Measurements from ENCODE around the gene ZNF614. TPM values are rescaled to one million over a fixed set of nuclear protein-coding genes. Genes with fewer than 3 reads are reported as not detected.
"Not testable (repeated sequence)": the region's sequence is repeated elsewhere in the genome, so short reads cannot be mapped to it uniquely, and the experiment has no call there.

Gene ZNF614
- total RNA-seq, 4 donors from 2014 or later, result 2.5 to 5.1 (median 3.6) TPM

DNA sequence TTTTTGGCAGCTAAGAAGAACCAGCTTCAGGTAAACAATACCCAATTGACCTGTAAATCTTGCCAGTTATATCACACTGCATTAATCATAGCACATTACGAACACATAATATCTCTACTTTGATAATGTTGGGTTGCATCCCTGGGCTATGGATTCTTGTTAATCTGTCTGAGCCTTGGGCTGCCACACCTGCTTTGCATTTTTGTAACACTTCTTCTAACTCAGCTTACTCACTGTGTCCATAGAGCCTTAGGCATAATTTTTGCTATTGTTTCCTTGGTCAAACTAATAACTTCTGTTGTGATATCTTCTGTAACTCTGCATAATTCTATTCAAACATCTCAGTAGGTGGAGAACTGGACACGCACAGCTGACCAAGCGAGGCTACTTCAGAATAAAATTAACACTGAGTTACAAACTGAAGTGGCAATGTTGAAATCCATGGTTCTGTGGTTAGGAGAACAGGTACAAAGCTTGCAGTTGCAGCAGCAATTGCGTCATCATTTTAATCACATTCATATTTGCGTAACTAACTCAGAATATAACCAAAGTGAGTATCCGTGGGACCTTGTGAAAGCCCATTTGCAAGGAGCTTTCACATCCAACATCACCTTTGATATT, 48.0 kb downstream of the ZNF614 start:
- no peak overlapping the region for H3K27ac ChIP-seq
- peaks cover 0 to 39% (median 0%) of the 10 kb centered on the region in 3 donors for H3K36me3 ChIP-seq
- DNase-seq, result no peak
- peaks cover 0 to under 1% (median 0%) of the 10 kb centered on the region in 4 donors for H3K4me1 ChIP-seq
- no peak for TF ChIP-seq POLR2A (IDR thresholded peaks at IDR 0.05)
- TF ChIP-seq, protein P1, sequence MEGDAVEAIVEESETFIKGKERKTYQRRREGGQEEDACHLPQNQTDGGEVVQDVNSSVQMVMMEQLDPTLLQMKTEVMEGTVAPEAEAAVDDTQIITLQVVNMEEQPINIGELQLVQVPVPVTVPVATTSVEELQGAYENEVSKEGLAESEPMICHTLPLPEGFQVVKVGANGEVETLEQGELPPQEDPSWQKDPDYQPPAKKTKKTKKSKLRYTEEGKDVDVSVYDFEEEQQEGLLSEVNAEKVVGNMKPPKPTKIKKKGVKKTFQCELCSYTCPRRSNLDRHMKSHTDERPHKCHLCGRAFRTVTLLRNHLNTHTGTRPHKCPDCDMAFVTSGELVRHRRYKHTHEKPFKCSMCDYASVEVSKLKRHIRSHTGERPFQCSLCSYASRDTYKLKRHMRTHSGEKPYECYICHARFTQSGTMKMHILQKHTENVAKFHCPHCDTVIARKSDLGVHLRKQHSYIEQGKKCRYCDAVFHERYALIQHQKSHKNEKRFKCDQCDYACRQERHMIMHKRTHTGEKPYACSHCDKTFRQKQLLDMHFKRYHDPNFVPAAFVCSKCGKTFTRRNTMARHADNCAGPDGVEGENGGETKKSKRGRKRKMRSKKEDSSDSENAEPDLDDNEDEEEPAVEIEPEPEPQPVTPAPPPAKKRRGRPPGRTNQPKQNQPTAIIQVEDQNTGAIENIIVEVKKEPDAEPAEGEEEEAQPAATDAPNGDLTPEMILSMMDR (IDR thresholded peaks at IDR 0.05), result no peak
- H3K4me3 ChIP-seq, result no peak overlapping the region
- peaks cover 0 to 79% (median 24%) of the 10 kb centered on the region in 4 donors for H3K9me3 ChIP-seq
- no peaks in the 10 kb centered on the region for H3K27me3 ChIP-seq

- Histone ChIP-seq H3K36me3 (peaks cover 0 to 52% (median 0%) of the 10 kb centered on the region in 3 donors), H3K27me3 (no peaks in the 10 kb centered on the region), H3K4me3 (no peak overlapping the region), H3K9me3 (peaks cover 0 to 83% (median 31%) of the 10 kb centered on the region in 4 donors), H3K27ac (no peak overlapping the region), H3K4me1 (no peaks in the 10 kb centered on the region)
- no peak for DNase-seq
- TF ChIP-seq POLR2A (IDR thresholded peaks at IDR 0.05), result no peak
- TF ChIP-seq, protein P1 (IDR thresholded peaks at IDR 0.05), result no peak
These were observed 49.3 kb downstream of the ZNF614 start for GRCh38 chr19:51978882-51979281.

DNA sequence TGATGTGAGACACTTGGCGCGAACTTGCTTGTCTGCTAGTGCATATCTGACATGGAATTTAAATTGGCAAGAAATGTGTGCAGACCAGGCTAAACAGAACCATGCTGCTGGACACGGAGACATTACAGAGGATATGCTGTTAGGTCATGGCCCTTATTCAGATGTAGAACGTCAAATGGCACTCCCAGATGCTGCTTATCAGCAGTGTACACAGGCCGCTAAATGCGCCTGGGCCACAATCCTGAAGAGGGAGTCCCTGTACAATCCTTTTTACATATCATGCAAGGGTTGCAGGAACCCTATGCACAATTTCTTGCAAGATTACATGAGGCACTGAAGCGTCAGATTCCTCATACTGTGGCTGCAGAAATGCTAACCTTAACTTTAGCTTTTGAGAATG, 50.8 kb downstream of the ZNF614 start:
- TF ChIP-seq, protein P1 (IDR thresholded peaks at IDR 0.05), result no peak
- TF ChIP-seq POLR2A (IDR thresholded peaks at IDR 0.05), result no peak
- DNase-seq, result no peak
- H3K9me3 ChIP-seq, result peaks cover 0 to 94% (median 37%) of the 10 kb centered on the region in 4 donors
- no peak overlapping the region for H3K27ac ChIP-seq
- peaks cover 0 to 67% (median 0%) of the 10 kb centered on the region in 3 donors for H3K36me3 ChIP-seq
- no peak overlapping the region for H3K4me3 ChIP-seq
- H3K4me1 ChIP-seq, result no peaks in the 10 kb centered on the region
- no peaks in the 10 kb centered on the region for H3K27me3 ChIP-seq

- no peak for TF ChIP-seq POLR2A (IDR thresholded peaks at IDR 0.05)
- TF ChIP-seq, protein P1 (IDR thresholded peaks at IDR 0.05), result no peak
- no peaks in the 10 kb centered on the region for H3K4me1 ChIP-seq
- H3K4me3 ChIP-seq, result no peak overlapping the region
- H3K27ac ChIP-seq, result no peak overlapping the region
- peaks cover 0 to 96% (median 39%) of the 10 kb centered on the region in 4 donors for H3K9me3 ChIP-seq
- DNase-seq, result no peak
- no peaks in the 10 kb centered on the region for H3K27me3 ChIP-seq
- H3K36me3 ChIP-seq, result peaks cover 0 to 72% (median 0%) of the 10 kb centered on the region in 3 donors
These were observed 51.3 kb downstream of the ZNF614 start for GRCh38 chr19:51976852-51977251.

- not testable (repeated sequence) for H3K4me3 ChIP-seq, DNase-seq, H3K4me1 ChIP-seq, H3K27ac ChIP-seq, H3K27me3 ChIP-seq
- peaks cover 0 to 97% (median 43%) of the 10 kb centered on the region in 4 donors for H3K9me3 ChIP-seq
- H3K36me3 ChIP-seq, result peaks cover 0 to 72% (median 7%) of the 10 kb centered on the region in 3 donors
These were observed 52.4 kb downstream of the ZNF614 start for GRCh38 chr19:51975787-51976186.

DNA sequence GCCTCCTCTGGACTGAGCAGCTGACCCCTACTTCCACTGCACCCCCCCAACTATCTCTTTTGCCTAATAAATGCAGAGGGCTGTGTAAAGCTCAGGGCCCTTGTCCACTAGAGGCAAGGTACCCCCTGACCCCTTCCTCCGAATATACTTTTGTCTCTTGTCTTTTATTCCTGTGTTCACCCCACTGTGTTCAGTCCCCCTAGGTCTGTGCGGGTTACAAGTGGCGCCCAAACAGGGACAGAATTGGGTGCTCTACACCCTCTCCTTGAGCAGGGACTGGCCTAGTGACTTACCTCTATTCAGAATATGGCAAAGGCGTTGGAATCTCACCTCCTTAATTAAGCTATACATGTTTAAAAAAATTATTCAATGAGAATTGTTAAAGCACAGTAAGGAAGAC, 56.6 kb downstream of the ZNF614 start:
- H3K4me1 ChIP-seq, result no peaks in the 10 kb centered on the region
- no peak overlapping the region for H3K27ac ChIP-seq
- H3K27me3 ChIP-seq, result no peaks in the 10 kb centered on the region
- peaks cover 0 to 91% (median 18%) of the 10 kb centered on the region in 3 donors for H3K36me3 ChIP-seq
- no peak for TF ChIP-seq POLR2A (IDR thresholded peaks at IDR 0.05)
- TF ChIP-seq, protein P1 (IDR thresholded peaks at IDR 0.05), result no peak
- H3K4me3 ChIP-seq, result no peak overlapping the region
- peaks cover 0 to 100% (median 50%) of the 10 kb centered on the region in 4 donors for H3K9me3 ChIP-seq
- DNase-seq, result no peak

All from Peyer's patch (tissue), 4 donors.